HG02943 (cell line): ENCODE measurements around the gene GJA1.
"Not testable (repeated sequence)": the region's sequence is repeated elsewhere in the genome, so short reads cannot be mapped to it uniquely, and the experiment has no call there.

Source experiments
- ATAC-seq: cut with Tn5 transposase; IDR thresholded peaks from one replicate; pipeline ENCODE4 v1.9.1; 2021; ENCODE audit warnings: mild to moderate bottlenecking, low read depth, moderate library complexity; ENCODE audit not compliant: unreplicated experiment

GJA1 gene

DNA sequence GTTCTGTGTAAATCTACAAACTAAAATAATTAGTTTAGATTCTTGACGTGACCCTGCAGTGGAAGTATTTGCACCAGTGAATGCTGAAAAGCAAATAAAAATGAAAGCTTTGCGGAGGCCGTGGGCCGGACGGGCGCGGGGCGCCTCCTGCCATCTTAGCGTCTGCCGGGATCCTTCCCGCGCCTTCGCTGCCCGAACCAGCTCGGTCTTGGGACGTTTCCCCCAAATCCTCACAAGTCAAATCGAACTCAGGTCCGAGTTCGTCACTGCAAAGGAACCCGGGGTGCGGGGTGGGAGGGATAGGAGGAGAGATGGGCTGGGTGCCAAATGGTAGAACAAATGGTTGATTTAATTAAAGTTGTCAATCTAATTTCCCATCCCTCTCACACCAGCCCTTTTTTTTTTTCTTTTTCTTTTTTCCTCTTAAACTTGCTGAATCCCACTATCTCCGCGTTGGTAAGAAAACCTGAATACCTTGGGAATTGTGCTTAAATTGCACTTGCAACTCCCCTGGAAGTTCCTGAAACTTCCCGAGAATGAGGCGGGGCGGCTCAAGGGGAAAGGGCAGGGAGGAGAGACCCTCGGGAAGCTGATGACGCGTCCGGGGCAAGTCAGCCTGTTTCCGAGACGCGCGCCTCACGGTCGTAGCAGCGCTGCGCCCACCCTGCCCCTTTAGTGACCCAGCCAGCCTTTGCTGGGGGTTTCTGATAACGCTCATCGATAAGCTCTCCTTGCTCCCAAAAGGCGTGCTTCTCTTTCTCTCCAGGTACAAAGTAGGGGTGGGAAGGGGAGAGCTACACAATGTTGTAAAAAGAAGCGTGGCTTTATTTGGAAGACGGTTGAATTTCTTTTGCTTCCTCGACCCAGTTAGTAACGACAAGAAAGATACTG is 1.8 kb downstream of the GJA1 start:
- ATAC-seq = no peak

DNA sequence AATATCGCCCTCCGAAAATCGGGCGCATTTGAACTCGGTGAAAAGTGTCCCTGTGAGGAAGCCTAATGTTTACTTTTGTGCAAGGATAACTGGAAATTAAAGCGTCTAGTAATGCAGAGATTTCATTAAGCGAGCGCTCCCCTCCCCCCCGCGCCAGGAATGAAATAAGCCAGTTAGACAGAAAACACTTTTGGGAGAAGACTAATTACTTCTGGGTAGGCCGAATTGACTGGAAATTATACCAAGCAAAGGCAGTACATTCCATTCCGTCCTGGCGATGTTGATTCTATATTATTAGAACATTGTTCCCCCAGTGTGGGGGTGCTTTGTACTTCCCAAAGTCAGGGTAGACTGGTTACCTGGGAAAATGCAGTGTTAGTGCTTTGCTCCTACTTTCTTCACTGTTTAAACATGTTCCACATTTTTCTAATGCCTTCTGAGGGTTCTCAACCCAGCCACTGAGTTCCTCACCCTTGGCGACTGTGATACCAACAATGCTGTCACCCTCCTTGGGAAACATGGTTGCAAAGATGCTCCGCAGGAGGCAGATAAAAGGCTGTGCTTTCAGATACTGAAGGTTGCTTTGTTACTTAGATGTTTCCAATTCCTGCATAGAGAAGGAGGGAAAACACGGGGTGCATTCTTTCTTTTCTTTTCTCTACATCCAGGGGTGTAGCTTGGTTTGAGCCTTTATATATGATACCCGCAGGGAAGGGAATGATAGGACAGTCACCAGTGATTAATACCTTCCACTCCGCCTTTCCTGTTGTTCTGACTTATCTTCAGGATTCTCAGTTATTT is 2.6 kb downstream of the GJA1 start:
- ATAC-seq = no peak

DNA sequence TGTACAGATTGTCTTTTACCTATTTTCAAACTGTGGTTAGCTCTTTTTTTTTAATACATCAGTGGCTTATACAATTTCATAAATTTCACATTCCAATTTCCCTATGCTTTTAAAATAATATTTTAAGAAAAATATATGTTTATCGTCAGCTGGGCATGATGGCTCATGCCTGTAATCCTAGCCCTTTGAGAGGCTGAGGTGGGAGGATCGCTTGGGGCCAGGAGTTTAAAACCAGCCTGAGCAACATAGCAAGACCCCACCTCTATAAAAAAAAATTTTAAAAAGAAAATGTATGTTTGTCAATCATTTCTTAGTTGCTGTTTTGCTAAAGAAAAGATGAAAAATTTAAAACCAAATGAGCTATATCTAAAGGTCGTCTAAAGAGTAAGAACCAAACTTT is 3.4 kb downstream of the GJA1 start:
- no peak for ATAC-seq

DNA sequence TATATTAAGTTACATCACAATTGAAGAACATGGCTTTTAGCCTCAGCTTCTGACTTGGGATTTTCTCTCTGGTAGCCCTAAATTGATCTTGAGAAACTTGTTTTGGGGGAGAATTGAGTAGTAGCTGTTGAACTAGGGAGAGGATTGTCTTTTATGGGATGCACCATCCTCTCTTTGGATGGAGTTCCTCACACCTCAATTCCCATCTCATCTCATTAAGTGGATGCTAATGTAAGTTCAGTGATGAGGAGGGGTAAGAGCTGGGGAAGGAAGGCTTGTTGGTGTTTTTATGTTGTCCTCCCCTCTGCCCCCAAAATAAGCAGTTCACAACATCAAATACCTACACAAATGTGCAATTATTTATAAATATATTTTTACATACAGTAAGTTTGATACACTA is 4.0 kb downstream of the GJA1 start:
- no peak for ATAC-seq

DNA sequence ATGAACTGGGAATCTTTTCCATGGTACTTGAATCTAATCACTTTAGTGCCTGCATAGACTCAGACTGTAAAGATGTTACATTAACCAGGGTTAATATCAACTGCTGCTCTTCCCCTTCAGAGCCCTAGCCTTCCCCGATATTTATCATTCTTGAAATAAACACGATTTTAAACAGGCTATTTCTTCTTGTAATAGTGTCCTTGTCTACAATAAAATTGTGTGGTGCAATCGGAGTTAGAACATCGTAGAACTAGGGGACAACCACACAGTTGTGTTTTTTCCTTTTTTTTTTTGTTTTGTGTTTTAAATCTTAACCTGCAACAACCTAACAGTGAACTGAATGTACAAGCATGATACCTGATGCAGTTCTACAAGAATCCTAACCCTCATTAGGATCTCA is 4.5 kb downstream of the GJA1 start:
- ATAC-seq = no peak

DNA sequence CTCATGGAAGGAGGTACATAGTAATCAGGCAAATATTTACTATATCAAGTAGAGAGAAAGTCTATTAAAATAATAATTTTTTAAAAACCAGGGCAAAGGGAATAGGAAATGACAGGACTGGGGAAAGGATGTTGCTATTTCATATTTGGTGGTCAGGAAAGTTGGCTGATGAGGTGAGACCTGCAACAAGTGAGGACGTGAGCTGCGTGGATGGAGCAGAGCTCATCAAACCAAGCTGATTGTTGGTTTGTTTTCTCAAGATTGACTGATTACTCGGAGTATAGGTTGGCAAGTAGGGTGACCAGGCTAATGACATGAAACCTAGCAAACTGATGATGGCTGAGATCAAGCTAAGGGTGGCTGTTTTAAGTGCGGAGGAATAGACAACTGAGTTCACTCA is 6.0 kb downstream of the GJA1 start:
- ATAC-seq = no peak

DNA sequence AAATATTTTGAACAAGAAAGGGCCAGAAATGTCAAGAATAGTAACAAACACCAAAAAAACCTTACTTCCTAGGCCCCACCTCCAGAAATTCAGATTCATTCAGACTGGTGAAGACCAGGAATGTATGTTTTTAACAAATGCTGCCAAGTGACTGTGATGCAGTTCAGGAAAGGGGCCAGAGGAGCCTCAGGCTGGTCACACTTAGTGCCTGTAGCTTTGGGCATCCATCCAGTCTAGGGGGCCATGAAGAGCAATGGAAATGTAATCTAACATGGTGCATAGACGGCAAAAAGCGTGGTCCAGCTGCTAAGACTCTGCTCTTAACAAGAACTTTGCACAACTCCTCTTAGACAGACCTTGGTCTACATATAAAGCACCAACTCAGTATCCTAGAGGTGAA is 7.1 kb downstream of the GJA1 start:
- ATAC-seq = no peak

DNA sequence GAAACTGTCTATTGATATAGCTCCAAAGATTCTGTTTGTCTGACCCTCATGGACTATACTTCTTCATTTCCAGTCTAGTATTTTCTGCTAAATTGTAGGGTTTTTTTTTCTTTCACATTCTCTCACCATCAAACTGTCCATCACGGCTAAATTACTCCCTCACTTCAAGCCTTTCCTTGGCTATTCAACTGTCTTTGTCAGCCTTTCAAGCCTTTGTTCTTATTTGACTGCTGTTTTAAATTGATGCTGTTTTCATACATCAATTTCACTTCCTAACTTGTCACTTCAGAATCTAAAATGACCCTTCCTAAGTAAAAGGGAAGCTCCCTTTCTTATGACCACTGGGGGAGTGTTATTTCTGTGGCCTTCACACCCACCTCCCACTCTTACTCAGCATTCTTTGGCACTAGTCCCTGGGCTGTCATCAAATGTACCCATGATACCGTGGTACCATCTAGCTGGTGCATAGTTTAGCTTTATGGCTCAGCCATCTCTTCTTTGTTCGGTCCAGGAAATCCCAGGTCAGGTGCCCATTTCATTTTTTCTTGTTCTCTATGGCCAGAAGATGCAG is 8.6 kb downstream of the GJA1 start:
- ATAC-seq = no peak

DNA sequence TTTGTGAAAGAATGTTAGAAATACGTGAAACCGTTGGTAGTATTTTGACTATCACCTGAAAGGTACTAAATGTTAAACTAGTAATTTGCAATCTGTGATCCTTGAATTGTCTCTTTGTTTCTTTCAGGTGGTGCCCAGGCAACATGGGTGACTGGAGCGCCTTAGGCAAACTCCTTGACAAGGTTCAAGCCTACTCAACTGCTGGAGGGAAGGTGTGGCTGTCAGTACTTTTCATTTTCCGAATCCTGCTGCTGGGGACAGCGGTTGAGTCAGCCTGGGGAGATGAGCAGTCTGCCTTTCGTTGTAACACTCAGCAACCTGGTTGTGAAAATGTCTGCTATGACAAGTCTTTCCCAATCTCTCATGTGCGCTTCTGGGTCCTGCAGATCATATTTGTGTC is 11.3 kb downstream of the GJA1 start:
- not testable (repeated sequence) for ATAC-seq

DNA sequence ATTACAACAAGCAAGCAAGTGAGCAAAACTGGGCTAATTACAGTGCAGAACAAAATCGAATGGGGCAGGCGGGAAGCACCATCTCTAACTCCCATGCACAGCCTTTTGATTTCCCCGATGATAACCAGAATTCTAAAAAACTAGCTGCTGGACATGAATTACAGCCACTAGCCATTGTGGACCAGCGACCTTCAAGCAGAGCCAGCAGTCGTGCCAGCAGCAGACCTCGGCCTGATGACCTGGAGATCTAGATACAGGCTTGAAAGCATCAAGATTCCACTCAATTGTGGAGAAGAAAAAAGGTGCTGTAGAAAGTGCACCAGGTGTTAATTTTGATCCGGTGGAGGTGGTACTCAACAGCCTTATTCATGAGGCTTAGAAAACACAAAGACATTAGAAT is 12.3 kb downstream of the GJA1 start:
- not testable (repeated sequence) for ATAC-seq

DNA sequence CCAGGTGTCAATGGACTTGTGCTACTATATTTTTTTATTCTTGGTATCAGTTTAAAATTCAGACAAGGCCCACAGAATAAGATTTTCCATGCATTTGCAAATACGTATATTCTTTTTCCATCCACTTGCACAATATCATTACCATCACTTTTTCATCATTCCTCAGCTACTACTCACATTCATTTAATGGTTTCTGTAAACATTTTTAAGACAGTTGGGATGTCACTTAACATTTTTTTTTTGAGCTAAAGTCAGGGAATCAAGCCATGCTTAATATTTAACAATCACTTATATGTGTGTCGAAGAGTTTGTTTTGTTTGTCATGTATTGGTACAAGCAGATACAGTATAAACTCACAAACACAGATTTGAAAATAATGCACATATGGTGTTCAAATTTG is 13.1 kb downstream of the GJA1 start:
- ATAC-seq = not testable (repeated sequence)

DNA sequence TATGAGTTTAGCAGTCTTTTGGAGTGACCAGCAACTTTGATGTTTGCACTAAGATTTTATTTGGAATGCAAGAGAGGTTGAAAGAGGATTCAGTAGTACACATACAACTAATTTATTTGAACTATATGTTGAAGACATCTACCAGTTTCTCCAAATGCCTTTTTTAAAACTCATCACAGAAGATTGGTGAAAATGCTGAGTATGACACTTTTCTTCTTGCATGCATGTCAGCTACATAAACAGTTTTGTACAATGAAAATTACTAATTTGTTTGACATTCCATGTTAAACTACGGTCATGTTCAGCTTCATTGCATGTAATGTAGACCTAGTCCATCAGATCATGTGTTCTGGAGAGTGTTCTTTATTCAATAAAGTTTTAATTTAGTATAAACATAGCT is 13.9 kb downstream of the GJA1 start:
- no peak for ATAC-seq

DNA sequence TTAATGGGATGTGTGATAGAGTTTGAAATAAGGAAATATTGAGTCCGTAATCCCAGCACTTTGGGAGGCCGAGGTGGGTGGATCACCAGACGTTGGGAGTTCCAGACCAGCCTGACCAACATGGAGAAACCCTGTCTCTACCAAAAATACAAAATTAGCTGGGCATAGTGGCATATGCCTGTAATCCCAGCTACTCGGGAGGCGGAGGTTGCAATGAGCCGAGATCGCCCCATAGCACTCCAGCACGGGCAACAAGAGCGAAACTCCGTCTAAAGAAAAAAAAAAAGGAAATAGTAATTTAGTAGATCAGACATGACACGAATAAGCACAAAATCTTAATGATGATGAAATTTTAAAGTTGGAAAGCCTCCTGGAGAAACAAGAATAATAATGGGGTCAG is 14.8 kb downstream of the GJA1 start:
- ATAC-seq = no peak

DNA sequence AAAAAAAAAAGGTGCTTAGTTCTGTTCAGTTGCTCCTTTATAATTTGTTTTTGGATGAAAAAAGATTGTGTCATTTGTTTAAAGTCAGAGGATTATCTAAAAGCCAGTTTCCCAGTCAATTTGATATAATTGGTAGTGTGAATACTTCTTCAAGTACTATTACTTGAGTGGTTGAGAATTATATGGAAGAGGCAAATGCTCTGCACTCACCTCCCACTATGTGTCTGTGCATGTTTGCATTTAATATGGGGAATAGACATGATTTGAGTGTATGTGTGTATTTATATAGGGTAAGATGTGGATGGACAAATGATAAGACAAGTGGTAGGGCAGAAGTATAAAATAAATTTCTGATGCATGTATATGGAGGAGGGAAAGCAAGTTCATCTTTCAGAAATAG is 15.8 kb downstream of the GJA1 start:
- ATAC-seq = no peak

DNA sequence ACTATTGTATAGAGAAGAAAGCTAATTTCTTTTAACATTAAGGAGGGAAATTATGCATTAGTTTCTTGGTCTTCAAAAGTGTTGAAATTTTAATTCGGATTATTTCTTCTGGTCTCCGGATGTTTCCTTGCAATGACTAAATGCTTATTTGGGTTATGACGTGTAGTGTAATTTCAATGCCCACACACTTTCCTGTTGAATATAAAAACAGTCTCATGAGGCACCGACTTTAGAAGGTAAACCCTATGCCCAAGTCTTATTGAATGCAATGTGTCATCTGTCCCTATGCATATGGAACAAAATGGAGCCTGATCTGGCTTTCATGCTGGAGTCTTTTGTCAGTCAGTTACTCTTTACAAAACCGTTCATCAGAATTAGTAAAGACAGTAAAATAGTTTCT is 17.7 kb downstream of the GJA1 start:
- ATAC-seq = no peak

DNA sequence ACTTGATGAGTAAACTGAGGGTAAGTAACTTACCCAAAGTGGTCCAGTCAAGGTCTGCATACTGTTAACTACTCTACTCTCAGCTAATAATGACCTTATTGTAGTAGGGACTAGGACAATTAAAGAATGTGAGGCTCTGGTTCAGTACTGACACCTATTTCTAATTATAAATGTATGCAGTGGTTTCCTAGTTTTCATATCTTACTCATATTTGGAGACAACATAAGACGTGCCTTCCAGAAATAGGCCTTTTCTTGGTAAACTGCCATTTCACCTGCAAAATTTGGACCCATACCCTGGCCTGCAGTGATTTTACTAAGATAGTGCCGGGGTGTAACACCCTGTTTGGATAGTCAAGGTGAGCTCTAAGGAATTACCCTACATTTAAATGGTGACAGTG is 24.7 kb downstream of the GJA1 start:
- no peak for ATAC-seq

DNA sequence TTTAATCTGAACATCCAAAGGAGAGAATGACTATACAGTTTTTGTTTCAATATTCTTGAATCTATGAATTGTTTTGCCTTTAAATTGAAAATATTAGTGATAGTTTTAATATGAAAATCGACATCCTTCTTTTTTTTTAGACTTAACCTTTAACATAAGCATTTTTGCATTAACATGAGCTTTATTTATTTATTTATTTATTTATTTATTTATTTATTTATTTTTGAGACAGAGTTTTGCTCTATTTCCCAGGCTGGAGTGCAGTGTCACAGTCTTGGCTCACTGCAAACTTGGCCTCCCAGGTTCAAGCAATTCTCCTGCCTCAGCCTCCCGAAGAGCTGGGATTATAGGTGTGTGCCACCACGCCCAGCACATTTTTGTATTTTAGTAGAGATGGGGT is 27.6 kb downstream of the GJA1 start:
- ATAC-seq = no peak

DNA sequence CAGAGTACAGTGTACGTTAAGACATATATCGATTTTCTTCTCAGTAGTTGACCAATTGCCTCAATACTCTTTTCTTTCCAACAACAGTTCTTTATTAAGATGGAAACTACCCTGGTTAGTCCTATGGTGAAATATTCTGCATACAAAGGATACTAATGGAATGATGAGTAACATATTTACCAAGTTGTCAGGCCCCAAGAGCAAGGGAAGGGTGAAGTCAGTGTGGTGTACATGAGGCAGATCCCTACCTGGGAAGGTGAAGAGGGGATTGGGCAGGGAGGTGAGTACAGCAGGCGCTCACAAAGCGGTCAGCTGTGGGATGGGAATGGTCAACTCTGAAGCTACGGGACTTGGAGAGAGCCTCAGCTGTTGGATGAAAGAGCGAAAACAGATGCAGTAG is 29.7 kb downstream of the GJA1 start:
- ATAC-seq = no peak

DNA sequence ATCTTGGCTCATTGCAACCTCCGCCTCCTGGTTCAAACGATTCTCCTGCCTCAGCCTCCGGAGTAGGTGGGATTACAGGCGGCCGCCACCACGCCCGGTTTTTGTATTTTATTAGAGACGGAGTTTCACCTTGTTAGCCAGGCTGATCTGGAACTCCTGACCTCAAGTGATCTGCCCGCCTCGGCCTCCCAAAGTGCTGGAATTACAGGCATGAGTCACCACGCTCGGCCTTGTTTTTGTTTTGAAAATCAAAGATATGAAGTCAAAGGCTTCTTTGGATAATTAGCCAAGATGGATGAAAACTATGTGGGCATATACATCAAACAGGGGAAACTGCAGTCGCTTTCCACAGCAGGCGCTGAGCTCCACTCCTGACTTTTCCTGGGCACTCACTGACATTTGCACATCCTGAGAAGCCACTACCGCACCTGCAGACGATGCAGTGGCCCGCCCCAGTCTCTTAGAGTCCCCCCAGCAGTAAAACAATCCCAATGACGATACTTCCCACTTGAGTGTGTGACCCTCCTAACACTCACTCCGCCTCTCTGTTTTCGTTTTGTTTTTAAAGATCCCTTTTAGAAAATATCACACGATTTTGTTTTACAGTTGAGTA is 44.1 kb downstream of the GJA1 start:
- no peak for ATAC-seq

DNA sequence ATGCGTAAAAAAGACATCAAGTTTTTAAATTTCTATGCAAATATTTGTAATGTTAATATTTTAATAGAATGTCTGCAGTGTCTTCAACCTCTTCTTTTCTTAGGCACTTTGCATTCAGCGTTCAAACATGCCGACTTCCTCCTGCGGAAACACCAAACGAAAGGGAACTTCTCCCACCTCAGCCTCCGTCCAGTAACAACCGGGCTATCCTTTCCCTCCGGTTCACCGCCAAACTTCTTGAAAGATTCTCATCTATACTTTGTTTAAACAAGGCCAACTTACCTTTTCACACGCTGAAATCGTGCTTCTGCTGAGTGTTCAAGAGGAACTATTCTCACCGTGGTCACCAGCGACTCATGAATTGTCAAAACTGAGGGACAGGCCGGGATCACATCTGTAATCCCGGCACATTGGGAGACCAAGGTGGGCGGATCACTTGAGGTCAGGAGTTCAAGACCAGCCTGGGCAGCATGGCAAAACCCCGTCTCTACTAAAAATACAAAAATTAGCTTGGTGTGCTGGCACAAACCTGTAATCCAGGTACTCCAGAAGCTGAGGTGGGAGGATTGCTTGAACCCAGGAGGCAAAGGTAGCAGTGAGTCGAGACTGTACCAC is 44.8 kb downstream of the GJA1 start:
- no peak for ATAC-seq
